UCSD-AML1 (cell line): ENCODE measurements around the gene NUDT16L1.

Experiments used
- DNase-seq: peaks from one replicate; lab custom pipeline; 2025; ENCODE audit not compliant: unreplicated experiment; lab: John Stamatoyannopoulos, UW

Gene NUDT16L1

DNA sequence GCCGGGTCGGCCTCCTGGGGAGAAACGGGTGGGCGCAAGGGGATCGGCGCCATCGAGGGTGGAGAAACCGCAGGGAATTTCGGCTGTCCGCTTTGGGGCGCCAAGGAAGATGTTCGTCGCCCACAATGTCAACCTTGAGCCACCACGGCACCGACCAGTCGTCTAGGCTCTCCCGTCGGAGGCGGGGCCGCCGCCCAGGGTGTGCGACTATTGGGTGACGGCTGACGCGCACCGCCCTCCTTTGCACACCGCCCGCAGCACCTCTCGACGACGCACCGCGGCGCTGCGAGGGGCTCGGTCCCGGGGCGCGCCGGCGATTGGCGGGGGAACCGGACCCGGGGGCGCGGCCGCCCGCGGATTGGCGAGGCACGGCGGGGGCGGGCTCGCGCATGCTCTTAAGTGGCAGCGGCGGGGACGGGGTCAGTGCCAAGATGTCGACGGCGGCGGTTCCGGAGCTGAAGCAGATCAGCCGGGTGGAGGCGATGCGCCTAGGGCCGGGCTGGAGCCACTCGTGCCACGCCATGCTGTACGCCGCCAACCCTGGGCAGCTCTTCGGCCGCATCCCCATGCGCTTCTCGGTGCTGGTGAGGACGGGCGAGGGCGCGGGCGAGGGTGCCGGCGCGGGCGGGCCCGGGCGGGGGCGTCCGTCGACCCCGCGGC lies at the start of gene NUDT16L1:
NUDT16L1 (plus strand) TSS at position 267 of the 660 bp plus-strand sequence; CDS start at position 432, 165 bp downstream.
- peak; percentile 98 for DNase-seq

DNA sequence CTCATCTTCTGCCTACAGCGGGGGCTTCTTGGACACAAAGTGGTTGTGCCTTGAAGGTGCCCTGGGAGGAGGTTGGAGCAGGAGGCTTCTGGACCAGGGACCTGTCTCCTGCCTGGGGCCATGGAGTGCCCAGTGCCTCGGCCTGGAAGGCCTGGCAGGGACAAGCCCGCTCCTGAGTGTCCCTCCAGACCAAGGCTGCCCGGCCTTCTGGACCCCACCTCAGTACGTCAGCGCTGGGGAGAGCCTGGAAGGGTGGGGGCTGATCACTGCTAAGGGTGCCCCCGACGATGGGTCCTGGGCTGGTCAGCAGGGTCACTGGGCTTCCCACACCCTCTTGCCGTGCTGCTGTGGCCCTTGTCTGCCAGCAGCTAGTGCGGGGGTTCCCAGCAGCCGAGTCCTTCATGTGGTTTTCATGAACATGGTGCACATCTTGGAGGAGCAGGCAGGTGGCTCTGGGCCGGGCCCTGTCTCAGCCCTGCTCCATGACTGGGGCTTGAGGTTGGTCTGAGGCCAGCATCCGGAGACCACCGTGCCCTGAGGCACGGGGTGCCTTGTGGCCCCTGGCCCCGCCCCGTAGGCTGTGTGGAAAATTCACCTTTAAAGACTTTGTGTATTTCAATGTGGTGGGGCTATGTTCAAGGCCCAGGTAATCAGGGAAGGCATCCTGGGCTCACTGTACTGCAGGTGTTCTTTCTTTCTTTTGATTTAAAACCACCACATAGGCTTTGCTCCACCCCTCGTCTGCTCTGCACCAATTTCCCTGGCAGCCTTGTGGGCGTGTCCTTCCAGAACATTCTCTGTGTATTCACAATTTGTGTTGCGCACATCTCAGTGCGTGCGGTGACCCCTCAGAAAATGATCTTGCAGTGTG lies 46.4 kb upstream of the NUDT16L1 start:
- DNase-seq, result no peak

DNA sequence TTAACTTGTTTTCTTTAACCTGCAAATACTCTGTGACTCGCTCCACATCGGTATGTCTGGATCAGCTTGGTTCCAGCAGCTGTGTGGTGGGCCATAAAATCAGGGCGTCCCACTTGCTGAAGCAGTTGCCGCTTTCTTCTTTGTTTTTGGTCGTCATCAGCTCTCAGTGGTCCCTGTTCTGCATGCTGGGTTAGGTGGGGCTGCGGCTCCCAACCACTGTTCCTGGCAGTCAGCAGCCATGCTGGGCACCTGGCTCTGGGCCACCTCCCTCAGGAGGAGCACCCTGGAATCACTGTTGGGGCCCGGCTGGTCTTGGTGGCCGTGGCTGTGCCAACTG lies 45.8 kb upstream of the NUDT16L1 start:
- no peak for DNase-seq

DNA sequence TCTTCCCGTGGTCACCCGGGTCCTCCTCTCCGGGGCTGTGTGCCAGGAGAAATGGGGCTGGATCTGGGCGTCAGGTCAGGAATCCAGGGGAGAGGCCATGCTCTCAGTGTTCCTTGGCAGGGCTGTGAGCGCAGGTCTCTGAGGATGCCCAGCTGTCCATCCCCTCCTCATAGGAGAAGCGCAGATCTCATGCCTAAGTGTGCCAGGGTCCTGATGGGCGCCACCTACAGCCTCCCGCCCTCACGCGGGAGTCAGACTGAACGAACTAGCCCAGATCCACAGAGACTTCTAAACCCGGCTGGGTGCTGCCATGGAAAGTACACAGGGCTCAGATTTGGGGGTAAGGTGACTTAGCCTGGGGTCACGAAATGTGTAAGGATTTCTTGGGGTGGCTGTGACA lies 44.4 kb upstream of the NUDT16L1 start:
- DNase-seq, result no peak

DNA sequence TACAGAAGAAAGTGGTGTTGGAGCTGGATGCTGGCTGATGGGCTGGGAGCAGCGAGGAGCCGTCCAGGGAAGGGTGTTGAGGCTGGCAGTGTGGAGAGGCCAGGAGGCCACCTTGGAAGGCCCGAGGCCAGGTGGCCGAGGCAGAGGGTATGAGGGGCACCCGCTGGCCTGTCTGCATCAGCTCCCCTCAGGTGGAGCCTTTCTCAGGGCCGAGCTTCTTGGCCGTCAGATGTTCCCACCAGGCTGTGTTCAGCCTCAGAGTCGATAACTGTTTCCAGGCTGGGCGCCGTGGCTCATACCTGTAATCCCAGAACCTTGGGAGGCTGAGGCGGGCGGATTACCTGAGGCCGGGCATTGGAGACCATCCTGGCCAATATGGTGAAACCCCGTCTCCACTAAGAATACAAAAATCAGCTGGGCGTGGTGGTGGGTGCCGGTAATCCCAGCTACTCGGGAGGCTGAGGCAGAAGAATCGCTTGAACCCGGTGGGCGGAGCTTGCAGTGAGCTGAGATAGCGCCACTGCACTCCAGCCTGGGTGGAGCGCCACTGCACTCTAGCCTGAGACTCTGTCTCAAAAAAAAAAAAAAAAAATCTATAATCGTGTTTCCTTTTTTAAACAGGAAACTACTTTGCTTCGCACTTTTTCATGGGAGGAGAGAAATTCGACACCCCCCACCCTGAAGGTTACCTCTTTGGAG lies 43.5 kb upstream of the NUDT16L1 start:
- no peak for DNase-seq

DNA sequence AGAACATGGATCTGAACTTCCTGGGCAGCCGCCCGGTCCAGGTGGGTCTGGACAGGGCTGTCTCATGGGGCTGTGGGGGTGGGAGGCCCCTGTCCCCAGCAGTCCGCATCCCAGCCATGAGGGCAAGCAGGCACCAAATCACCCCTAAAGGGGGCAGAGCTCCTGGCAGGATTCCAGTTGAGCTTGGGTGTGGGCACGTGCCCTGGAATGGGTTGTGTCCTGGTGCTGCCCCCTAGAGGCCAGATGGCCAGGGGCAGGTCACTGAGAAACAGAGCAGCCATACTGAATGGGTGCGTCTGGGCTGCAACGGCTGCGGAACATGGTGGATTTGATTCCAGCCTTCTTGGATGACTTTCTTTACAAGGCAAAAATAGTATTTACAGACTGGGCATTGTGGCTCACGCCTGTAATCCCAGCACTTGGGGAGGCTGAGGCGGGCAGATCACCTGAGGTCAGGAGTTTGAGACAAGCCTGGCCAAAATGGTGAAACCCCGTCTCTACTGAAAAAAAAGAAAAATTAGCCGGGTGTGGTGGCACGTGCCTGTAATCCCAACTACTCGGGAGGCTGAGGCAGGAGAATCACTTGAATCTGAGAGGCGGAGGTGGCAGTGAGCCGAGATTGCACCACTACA lies 42.8 kb upstream of the NUDT16L1 start:
- peak; percentile 82 for DNase-seq

DNA sequence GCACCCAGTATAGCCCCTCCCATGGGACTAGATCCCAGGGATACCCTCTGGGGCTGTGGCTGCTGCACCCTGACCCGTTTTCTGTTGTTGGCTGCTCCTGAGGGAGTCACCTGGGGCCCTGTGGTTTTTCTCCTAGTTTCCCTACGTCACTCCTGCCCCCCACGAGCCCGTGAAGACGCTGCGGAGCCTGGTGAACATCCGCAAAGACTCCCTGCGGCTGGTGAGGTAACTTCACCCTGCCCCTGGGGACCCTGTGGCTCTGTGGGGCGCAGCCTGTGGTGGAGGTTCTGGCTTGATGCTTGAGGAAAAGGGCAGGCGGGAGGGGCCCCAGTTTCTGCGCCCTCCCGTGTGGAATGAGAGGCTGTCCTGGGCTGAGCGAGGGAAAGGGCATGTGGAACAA lies 41.5 kb upstream of the NUDT16L1 start:
- no peak for DNase-seq

DNA sequence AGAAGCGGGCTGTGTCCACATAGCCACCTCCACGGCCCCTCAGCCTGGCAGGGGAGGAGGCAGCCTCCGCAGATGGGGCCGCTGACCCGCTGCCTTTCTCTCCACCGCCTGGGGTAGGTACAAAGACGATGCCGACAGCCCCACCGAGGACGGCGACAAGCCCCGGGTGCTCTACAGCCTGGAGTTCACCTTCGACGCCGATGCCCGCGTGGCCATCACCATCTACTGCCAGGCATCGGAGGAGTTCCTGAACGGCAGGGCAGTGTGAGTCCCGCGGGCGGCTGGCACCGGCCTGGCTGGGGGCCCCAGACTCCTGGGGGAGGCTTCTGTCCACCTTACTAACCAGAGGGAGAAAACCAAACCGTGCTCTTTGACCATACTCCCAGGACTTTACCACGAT lies 40.8 kb upstream of the NUDT16L1 start:
- DNase-seq, result no peak

DNA sequence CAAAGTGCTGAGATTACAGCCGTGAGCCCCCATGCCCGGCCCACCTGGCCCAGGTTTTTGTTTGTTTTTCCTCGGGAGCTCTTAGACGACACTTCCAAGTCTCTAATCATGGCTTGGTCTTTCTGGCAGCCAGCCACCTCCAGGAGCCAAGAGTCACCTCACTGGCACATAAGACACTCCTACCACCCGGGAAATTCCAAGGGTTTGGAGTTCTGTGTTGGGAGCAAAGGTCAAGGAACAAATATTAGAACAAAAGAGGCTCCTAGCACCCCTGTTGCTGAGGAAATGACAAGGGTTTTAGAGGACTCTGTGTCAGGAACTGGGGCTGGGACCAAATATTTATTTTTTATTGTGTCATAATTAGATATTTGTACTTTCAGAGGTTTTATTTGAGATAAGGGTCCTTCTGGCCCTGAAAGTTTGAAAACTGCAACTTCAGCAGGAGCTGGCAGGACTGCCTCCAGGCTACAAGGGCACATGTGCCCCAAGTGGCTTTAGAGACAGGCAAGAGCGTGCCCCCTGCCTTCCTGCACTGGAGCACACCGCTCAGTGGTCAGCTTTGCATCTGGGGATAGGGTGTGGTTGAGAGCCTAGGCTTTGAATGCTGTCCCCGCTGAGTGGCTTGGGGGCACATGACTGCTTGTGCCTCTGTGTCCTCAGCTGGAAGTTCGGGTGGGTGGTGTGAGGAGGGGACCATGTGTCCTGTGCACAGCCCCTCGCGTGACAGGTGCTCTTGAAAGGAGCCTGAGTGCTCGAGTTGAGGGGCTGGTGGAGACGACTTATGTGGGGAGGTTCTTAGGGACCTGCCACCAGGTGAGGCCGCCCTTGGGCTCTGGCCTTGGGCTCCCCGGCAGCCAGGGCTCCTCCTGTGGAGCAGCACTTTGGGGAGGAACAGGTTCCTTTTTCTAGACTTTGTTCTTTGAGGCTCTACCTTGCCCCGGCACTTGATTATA lies 39.1 kb upstream of the NUDT16L1 start:
- DNase-seq, result no peak

DNA sequence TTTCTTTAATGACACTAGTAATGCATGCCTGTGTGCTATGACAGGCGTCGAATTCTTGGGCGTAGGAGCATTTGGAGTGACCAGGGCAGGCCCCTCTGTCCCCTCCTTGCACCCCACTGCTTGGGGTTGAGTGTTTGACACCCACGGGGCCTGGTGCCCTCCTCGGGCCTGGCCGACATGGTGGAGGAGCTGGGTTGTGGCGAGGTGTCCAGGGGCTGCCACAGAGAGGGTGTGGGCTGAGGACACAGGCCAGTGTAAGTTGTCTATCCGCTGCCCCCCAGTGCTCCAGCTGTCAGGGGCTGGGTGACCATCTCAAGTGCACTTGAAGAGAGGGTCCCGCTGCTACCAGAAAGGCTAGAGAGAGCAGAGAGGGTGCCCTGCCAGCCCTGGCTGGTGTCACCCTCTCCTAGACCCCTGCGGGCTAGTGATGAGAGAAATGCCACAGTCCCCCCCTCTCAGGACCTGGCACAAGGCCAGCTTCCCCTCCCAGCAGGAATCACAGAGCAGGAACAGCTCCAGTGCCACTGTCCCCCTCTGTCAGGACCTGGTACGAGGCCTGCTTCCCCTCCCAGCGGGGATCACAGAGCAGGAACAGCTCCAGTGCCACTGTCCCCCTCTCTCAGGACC lies 38.3 kb upstream of the NUDT16L1 start:
- no peak for DNase-seq

DNA sequence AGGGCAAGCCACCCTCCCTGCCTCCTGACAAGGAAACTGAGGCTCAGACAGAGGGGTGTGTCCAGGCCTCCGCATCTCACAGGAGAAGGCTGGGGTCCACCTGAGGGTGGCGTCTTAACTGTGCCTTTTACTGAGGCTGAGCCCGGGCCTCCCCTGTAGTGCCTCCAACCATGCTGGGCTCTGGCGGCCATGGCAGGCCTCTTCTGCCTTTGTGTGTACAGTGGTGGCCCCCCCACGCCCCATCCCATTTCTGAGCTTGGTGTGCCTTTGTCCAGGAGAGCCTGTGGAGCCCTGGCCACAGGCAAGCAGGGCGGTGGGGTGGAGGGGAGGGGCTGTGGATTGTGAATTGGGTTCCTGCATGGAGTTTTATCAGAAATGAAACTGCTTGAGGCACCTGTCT lies 37.6 kb upstream of the NUDT16L1 start:
- DNase-seq, result no peak

DNA sequence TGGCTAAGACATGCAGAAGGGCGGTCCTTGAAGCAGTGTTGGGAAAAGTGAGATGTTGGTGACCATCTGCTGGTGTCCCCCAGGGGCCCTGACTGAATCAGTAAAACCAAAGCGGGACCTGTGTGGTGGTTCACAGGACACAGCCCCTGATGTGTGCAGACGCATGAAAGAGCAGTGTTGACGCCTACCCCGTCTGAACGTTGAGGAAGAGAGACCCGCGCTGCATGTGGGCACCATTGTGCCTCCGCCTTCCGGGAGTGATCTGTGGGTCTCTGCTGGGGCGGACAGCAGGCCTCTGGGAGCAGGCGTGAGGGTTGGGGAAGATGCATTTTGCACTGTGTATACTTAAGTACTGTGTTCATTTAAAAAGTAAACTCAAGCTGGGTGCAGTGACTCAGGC lies 37.1 kb upstream of the NUDT16L1 start:
- DNase-seq, result no peak

DNA sequence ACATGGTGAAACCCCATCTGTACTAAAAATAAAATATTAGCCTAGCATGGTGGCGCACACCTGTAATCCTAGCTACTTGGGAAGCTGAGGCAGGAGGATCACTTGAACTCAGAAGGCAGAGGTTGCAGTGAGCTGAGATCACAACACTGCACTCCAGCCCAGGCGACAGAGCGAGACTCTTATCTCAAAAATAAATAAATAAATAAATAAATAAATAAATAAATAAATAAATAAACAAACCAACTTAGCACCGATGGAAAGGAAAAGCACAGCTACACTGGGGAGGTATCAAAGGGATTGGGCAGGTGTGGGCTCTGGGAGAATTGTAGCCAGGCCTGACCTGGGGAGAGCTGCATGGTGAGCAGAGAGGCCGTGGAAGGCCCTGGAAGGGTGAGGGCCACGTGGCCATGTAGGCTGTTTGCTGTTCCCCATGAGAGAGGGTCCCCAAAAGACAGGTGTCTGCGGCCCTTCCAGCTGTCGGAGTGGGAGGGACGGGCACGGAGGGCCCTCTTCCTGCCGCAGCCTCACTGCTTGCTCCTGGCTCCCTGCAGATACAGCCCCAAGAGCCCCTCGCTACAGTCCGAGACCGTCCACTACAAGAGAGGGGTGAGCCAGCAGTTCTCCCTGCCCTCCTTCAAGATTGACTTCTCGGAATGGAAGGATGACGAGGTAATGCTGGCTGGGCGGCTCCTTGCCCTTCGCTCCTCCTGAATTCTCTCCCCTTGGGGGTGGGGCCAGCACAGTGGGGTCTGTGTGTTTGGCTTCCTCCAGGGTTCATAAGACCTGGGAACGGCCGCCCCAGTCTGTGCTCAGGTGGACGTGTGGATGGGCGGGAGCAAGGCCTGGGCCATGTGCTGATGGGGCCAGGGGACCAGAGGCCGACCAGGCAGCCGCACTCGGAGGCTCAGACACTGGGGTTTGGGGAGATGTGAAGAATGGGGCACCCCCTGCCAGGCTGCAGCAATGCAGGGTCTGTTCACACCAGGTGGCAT lies 36.4 kb upstream of the NUDT16L1 start:
- DNase-seq, result no peak

DNA sequence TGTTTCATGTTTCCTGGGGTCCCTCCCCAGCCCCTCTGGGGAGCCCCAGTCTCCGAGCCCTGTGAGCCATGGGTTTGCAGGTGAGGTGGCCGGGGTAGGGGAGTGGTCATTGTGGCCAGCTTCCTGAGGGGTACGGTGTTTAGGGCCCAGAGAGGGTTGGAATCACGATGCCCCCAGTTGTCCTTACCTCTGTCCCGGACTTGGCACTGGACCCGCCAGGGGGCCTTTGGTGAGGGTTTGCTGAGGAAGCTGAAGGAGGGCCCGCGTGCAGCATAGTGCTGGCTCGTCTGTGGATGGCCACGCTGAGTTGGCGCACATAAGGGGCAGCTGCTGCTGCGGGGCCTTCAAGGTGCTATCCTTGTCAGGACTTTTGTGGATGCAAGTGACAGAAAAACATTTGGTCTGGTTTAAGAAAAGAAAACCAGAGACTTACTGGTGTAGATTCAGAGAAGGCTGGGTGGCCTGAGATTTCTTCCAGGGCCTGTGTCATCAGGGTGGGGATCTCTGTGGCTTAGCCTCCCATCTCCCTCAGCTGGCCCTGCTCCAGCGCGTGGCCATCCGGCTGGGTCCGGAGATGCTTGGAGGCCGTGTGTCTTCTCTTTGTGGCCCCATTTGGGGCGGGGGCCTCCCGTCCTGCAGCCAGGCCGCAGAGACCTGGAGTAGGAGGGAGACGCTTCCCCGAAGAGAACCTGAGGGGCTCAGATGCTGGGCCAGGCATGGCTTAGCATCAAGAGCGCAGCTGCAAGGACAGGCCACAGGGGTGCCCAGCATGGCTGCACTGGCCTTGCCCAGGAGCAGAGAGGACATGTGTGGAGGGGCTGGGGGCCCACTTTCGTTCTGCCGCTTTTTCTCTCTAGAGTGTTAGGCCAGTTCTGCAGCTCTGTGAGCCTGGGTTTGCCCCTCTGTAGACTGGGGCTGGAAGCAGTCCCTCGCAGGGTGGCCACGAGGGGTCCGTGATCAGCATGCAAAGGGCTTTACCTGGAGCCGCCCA lies 33.7 kb upstream of the NUDT16L1 start:
- DNase-seq, result no peak

DNA sequence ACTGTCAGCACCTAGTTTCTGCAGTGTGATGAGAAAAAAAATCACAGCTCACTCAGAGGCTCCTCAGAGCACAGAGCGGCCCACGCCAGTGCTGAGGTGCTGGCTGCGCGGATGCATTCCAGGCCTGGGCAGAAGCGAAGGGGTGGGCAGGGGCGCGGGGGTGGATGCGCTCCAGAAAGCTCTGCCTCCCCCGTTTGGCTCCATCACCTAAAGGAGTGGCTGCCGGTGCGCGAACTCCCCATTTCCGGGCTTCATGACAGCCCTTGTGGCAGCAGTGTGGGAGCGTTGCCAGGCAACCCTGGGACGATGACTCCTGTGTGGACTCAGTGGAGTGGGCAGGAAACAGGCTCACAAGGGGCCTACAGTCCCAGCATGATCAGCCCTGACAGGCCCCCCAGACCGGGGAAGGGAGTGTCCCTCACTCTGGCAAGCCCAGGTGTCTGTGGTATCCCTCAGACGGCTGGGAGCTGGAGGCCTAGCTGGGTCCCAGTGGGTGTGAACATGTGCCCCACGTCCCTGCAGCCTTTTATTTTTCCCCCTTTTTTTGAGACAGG lies 32.8 kb upstream of the NUDT16L1 start:
- peak; percentile 66 for DNase-seq

DNA sequence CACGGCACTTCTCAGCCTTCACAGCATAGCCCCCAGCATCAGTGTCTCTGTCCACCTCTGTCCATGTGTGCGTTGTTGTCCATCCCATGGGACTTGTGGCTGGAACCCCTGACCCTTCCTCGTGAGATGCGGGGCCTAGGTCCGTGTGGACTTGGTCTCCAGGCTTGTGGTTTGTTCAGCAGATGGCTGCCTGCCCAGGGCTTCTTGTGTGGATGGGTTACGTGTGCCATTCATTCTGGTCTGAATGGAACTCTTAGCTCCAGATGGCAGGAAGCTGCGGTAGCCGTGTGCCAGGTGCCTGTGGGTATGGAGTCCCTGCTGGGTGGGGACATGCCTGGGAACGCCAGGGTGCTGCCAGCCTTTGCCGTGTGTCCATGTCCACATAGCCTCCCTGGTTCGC lies 31.7 kb upstream of the NUDT16L1 start:
- no peak for DNase-seq

DNA sequence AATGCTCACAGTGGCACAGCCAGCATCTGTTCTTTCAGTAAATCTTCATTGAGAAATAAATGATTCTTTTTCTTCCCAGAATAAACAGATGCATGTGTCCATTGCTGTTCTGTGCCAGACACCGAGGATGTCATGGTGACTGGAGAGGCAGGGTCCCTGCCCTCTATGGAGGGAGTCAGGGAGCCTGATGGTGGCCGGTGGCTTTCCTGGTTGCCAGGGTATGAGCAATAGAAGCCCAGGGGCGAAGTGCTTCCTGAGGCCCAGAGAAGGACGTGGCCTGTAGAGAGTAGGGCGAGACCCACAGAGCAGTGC lies 29.9 kb upstream of the NUDT16L1 start:
- no peak for DNase-seq
